Stimulated activated CD8-positive, alpha-beta memory T cell treated with anti-CD3 and anti-CD28 coated beads, Interleukin-2, amount 100 ng/mL, for 48 hours (primary cell): ENCODE measurements around the gene SHCBP1L.
A peak's percentile ranks its signal among the peaks of the same experiment; 100 is the strongest.
"Not testable (repeated sequence)": the region's sequence is repeated elsewhere in the genome, so short reads cannot be mapped to it uniquely, and the experiment has no call there.

Source experiments
- DNase-seq, 2 donors: peaks; one replicate each; pipeline ENCODE4 v3.0.0-alpha.2; 2020; ENCODE audit warnings: low read depth in 2 of 2

SHCBP1L gene

DNA sequence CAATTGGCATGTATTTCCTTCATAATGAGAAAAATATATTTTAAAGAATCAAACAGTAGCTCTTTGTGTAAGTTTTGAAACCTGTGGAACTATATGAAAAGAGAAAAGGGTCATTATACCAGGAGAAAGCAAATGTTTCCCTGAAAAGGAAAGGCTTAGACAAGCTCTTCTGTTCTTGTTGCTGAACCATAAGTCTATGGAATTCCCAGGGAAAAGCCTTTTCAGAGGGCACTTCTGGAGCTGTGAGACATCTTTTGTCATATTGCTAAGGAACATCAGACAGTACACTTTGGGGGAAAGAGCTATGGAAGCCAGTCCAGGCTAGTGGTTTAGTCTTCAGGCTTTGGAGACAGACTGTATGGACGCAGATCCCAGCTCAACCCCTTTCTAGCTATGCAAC lies 12.1 kb upstream of the SHCBP1L start:
- no peak for DNase-seq

DNA sequence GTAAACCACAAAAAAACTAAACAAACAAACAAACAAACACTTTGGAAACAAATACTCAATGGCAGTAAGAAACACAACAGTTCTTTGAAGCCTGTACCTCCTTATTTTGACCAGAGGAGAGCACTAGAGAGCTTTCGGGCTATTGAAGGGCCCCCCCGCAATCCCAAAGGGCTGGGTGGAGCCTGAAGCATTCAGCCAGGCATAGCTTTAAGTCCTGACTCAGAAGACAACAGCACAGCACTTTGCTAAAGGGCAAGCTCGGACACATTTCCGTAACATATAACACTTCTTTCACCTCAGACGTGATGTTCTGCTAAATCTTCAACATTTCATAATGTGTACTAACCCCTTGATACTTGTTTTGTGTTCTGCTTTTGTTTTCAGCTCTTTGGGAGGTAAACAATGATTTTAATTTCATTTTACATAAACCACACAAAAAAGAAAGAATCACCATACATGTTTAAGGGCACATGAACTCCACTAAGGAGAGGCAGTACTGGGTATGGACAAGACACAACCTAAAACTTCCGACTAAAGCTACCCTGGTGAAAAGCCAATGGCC lies 9.7 kb upstream of the SHCBP1L start:
- peak in 1 of 2 donors; percentile 5 for DNase-seq

DNA sequence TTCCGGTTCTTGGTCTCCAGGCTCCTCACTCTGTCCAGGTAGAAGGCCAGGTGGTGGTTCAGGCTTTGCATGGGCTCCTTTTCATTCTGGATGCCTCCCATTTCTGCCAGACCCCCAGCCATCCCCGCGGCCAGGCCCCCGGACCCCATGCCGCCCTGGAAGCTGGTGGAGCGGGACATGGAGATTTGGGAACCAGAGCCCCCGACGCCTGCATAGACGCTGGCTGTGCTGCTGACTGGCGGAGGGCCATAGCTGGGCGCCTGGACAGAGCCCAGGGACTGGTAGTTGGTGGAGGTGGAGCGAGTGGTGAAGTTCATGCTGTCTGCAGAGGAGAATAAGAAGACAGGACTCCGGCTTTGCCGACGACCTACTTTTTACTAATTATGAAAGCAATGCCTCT lies 7.1 kb upstream of the SHCBP1L start:
- DNase-seq, result no peak

DNA sequence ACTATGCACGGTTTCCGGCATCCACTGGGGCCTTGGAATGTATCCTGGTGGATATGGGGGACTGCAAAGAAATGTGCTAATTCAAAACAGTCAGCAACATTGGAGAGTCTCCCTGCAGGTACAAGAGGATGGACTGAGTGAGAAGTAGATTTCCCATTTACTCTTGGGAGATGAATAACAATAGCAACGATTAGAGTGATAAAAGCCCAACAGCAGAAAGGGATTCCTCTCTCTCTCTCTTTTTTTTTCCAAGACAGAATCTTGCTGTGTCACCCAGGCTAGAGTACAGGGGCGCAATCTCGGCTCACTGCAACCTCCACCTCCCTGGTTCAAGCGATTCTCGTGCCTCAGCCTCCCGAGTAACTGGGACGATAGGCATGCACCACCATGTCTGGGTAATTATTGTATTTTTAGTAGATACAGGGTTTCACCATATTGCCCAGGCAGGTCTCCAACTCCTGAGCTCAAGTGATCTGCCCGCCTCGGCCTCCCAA lies 5.0 kb upstream of the SHCBP1L start:
- no peak for DNase-seq

DNA sequence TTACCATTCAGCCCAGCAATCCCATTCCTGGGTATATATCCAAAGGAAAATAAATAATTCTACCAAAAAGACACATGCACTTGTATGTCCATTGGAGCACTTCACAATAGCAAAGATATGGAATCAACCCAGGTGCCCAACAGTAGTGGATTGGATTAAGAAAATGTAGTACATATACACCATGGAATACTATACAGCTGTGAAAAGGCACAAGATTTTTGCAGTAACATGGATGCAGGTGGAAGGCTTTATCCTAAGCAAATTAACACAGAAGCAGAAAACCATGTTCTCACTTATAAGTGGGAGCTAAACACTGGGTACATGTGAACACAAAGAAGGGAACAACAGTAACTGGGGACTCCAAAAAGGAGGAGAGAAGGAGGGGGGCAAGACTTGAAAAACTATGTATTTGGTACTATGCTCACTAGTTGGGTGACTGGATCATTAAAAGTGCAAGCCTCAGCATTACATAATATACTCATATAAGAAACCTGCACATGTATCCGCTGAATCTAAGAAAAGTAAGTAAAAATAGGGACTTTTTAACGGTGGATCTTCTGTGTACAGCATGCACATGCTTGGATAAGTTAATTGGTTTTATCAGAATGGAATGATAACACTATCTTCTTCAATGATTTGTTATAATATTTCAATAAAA lies 3.9 kb upstream of the SHCBP1L start:
- DNase-seq, result no peak

DNA sequence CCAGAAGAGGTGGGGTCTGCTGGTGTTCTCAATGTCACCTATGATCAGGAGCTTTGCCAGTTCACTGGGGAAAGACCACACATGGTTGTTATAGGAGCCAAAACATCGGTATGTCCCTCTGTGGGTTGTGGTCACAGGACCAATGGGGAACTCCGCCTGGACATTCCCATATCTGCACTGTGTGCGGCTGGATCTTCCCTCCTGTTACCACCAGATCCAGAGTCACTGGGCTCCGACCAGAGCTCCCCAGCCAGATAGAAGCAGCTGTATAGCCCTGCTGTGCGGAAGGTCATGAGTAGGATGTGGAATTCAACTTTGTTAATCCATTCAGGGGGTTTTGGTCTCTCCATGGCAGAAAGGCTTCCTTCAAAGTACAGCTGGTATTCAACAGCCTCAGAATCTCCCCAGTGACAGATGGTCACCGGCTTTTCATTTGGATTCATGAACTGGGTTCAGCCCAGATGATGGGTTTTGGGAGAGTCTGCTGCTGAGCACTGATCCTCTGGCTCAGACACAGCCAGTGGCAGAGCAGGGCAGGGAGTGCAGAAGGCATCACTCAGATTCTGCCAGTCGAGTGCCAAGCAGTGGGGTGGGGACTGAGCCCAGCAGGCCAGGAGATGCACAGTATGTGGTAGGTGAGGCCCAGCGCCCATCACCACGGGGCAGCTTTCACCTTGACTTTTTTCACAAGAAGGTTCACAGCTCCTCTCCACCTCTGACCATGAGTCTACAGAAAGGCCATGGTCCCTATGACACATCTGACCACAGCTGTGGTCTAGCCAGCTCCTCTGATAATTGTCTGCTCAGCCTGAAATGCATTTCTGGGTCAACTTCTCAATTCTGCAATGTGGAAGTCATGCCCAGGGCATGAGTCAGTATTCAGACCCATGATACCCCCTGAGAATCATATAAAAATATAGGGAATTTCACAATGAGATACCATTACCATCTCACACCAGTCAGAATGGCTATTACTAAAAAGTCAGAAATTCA lies 2.9 kb upstream of the SHCBP1L start:
- no peak for DNase-seq

DNA sequence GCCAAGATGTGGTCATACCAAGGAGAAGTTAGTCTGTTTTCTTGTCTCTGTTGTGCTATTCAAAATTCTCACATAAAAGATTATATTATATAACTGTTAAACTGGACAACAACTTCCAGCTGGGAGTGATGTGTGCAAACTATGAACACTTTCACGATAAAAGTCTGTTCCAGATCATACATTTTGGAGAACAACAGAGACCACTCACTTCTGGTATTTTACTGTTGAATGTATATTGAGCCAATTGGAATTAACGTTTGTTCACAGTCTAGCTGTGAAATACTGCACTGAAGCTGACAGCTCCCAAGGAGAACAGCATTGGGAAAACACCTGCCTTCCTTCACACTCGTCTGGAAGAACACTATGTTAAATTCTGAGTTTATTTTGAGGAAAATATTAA lies 860 bp upstream of the SHCBP1L start:
- DNase-seq, result no peak

DNA sequence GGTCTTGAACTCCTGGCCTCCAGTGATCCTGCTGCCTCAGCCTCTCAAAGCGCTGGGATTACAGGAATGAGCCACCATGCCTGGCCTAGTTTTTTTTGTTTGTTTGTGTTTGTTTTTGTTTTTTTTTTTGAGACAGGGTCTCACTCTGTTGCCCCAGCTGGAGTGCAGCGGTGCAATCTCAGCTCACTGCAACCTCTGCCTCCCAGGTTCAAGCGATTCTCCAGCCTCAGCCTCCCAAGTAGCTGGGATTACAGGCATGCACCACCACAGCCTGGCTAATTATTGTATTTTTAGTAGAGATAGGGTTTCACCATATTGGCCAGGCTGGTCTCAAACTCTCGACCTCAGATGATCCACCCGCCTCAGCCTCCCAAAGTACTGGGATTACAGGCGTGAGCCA lies 9.6 kb downstream of the SHCBP1L start:
- DNase-seq, result not testable (repeated sequence)

DNA sequence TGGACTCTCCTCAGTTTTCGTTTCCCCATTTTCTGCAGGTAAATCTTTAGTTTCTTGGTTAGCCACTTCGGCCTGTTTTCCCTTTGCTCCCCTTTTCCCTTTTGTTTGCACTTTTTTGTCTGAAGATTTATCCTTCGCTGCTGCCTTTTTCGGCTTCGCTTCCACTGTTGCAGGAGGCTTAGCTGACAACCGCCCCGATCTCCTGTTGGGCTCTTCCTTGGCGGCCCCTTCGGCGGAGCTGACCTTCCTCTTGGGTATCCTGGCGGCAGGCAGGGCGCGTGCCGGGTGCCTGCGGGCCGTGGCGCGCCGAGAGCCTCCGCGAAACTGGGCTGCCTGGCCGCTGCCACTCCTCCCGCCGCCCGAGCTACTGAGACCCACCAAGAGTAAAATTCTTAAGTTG lies 10.8 kb downstream of the SHCBP1L start:
- not testable (repeated sequence) for DNase-seq

DNA sequence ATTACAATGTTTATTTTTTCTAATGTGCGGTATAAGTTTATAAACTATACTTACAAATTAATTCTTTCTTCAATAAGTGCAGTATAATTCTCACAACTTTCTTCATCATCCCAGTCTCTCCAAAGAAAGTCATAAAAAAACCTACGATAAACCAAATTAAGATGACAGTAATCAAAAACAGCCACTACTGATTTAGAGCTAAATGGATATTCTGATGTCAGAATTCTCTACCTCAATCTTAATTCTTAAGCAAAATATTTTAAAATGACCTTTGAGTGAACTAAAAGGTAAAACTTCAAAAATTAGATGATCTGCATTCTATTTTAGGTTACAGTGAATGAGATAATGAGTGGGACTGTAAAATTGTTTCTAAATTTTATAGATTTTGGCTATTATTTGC lies 13.6 kb downstream of the SHCBP1L start:
- DNase-seq, result no peak

DNA sequence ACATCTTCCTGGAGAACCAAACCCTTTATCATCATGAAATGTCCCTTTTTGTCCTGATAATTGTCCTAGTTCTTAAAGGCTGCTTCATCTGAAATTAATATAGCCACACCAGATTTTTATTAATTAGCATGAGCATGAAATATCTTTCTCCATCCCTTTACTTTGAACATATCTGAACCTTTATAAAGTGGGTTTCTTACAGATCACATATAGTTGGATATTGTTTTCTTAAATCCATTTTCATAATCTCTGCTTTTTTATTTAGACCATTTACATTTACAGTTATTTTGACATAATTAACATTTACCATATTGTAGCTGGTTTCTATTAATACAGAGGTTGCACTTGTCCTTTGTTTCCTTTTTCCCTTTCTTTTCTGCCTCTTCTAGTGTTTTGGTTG lies 17.2 kb downstream of the SHCBP1L start:
- no peak for DNase-seq

DNA sequence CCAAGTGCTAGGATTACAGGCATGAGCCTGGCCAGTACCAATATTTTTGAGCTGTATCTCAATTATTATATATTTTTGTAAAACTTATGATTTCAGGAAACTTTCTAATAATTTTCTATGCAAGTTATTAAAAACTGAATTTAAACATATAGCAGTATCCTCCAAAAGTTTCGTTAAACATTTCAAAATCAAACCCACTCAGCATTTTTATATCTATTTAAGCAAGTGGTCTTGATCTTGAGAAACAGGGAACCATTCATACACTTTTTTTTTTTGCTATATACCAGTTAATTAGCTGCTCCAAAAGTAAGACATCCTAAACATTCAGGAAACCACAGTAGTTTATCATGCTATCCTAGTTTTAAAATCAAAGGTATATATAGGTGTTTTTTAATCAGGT lies 22.0 kb downstream of the SHCBP1L start:
- DNase-seq, result no peak

DNA sequence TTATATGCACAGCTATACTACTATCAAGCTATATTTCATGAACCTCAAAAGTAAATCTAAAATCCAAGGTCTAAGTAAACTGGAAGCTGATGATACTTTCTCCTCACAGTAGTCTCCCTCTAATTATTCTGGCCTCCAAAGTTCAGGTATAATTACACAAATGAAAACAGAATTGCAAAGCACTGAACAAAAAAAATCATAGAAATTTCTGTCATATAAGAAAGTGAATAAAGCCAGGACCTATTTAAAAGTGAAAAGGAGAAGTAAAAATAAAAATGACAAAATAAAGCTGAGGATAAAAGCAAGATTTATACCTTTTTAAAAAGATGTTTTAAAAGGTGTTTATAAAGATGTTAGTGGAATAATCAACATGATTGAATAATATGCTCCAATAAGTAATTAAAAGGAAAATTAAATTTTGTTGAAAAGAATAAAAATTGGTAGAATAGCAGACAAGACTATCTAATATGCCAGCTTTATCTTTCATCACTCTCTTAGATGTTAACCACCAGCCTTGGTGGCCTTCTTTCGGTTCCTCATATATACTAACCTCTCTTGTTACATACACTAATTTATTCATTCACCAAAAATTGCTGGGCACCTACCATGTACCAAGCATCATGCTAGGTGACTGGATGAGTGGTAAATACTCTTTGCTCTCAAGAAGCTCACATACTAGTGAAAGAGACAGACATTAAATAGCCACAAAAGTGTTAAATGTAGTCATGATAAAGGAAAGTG lies 25.1 kb downstream of the SHCBP1L start:
- no peak for DNase-seq

DNA sequence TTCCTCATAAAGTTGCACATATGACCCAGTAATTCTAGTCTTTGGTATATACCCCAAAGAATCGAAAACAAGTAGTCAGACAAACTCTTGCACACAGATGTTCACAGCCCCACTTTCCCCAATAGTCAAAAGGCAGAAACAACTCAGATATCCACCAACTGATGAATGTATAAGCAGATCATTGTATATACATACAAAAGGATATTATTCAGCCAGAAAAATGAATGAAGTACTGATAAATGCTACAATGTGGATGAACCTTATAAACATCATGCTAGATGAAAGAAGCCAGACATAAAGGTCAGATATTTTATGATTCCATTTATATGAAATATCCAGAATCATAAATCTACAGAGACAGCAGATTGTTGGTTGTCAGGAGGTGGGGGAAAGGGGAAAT lies 27.3 kb downstream of the SHCBP1L start:
- DNase-seq, result no peak

DNA sequence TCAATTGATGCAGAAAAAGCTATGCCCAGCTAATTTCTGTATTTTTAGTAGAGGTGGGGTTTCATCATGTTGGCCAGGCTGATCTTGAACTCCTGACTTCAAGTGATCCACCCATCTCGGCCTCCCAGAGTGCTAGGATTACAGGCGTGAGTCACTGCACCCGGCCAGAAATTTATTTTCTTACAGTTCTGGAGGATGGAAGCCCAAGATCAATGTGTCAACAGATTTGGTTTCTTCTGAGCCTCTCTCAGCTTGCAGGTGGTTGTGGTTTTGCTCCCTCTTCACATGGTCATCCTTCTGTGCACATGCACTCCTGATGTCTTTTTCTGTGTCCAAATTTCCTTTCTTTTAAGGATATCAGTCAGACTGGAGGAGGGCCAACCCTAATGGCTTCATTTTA lies 35.6 kb downstream of the SHCBP1L start:
- no peak for DNase-seq

DNA sequence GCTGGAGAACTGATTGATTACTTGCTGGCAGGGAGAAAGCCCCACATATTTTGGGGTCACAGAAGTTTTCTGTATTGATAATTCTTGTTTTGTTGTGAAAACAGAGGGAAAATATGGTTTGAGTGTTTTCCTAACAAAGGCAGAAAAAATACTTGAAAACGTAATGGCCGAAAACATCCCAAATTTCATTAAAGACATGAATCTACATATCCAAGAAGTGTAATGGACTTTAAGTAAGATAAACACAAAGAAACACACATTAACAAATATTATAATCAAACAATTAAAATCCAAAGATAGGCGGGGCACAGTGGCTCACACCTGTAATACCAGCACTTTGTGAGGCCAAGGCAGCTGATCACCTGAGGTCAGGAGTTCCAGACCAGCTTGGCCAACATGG lies 39.6 kb downstream of the SHCBP1L start:
- no peak for DNase-seq

DNA sequence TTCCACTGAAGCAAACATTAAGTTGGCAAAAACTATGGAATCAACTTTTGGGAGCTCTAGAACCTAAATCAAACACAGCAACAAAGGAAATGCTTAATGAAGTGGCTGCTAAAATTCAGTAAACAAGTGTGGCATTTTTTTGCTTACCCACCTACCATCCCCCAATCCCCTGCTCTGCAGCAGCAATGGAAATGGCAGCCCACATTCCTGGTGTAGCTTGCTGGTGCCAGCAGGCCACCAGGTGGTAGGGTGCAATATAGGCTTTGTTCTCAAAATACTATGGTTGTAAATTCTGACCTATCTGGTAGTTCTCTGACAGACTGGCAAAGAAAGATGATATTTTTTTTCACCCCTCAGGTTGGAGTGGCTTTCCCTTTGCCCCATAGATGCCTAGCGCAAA lies 42.8 kb downstream of the SHCBP1L start:
- DNase-seq, result no peak

DNA sequence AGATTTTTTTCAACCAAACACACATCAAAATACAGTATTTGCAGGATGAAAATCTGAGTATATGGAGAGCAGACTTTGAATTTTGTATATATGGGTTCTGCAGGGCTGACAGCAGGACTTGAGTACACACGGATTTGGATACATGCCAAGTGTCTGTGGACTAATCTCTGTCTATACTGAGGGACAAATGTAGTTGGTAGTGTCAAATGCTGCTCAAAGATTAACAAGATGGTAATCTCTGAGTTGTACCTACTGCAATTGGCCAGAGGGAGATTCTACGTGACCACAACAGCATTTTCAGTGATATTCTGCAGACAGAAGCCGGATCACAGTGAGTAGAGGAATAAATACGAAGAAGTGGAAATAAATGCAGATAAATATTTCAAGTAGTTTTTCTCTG lies 43.4 kb downstream of the SHCBP1L start:
- no peak for DNase-seq

DNA sequence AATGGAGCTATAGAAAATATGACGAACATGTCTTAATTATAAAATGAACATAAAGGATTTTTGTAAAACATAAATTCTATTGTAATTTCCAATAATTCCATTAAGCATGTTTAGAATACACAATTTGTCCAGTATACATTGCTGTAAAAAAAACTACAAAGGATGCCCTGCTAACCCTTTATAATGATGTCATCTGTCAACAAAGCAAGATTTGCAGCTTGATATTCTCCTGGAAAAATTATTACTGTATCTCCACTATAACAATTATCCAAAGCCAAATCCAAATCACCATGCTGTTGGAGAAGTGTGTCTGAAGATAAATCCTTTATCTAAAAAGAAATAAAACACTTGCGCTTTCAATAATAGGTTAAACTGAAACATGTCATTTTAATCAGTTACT lies 47.6 kb downstream of the SHCBP1L start:
- no peak for DNase-seq

DNA sequence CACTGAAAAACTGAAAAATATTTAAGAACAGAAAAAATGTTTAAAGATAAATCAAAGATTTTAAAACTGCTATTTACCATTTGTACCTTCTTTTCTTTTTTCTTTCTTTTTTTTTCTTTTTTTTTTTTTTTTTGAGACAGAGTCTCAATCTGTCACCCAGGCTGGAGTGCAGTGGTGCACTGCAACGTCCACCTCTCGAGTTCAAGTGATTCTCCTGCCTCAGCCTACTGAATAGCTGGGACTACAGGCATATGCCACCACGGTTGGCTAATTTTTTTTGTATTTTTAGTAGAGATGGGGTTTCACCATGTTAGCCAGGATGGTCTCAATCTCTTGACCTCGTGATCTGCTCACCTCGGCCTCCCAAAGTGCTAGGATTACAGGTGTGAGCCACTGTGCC lies 51.0 kb downstream of the SHCBP1L start:
- DNase-seq, result not testable (repeated sequence)

DNA sequence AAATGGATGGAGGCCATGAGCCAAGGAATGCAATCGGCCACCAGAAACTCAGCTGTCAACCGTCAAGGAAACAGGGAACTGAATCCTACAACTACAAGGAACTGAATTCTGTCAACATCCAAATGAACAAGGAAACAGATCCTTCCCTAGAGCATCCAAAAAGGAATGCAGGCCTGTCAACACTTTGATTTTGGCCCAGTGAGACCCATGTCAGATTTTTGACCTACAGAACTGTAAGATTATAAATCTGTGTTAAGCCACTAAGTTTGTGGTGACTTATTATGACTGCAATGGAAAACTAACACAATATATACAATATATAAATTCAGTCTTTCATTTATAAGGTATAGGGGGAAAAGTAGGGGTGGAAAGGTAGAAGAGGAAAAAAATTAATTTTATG lies 55.3 kb downstream of the SHCBP1L start:
- no peak for DNase-seq
